Transverse colon (tissue), 4 donors: ENCODE measurements around the gene PHF21B.

Experiments used
- POLR2A ChIP-seq: fragments of 450-650 bp; IDR thresholded peaks from one replicate; pipeline ENCODE4 v1.6.1; 2016; ENCODE audit warnings: antibody characterized with exemption, mild to moderate bottlenecking, moderate library complexity
- POLR2AphosphoS5 ChIP-seq, 3 donors: sonication (generic); formaldehyde crosslinking; IDR thresholded peaks; one replicate each; pipeline ENCODE4 v1.6.1; 2016; ENCODE audit warnings: antibody characterized with exemption in 3 of 3
- TF ChIP-seq, protein P1 (sequence below), 5 experiments: fragments of 200-600 bp in 3 of 5; fragments of 450-650 bp in 2 of 5; sonication (generic) in 3 of 5; IDR thresholded peaks; 1 replicate in 2 of 5; 2 replicates in 3 of 5; pipeline ENCODE4 v1.5.1; 2016 to 2017; ENCODE audit warnings: antibody characterized with exemption in 5 of 5, inconsistent platforms in 3 of 5, mild to moderate bottlenecking in 2 of 5, moderate library complexity in 1 of 5

DNA sequence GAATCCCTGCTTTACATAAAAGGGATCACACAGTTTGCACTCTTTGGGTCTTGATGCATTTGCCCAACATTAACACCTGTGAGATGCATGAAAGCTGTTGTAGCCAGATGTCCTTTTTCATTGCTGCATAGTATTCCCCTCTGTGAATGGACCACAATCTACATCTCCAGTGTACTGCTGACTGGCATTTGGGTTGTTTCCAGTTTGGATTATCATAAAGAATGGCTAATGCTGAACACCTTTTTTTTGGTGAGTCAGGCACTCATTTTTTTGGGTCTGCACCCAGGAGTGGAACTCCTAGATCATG is 58.3 kb downstream of the PHF21B start:
- TF ChIP-seq POLR2A (no peak), POLR2AphosphoS5 (IDR thresholded peaks at IDR 0.05) (no peak)
- TF ChIP-seq, protein P1, sequence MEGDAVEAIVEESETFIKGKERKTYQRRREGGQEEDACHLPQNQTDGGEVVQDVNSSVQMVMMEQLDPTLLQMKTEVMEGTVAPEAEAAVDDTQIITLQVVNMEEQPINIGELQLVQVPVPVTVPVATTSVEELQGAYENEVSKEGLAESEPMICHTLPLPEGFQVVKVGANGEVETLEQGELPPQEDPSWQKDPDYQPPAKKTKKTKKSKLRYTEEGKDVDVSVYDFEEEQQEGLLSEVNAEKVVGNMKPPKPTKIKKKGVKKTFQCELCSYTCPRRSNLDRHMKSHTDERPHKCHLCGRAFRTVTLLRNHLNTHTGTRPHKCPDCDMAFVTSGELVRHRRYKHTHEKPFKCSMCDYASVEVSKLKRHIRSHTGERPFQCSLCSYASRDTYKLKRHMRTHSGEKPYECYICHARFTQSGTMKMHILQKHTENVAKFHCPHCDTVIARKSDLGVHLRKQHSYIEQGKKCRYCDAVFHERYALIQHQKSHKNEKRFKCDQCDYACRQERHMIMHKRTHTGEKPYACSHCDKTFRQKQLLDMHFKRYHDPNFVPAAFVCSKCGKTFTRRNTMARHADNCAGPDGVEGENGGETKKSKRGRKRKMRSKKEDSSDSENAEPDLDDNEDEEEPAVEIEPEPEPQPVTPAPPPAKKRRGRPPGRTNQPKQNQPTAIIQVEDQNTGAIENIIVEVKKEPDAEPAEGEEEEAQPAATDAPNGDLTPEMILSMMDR (IDR thresholded peaks at IDR 0.05): no peak
